ENCODE data around the gene ZNF256. TPM values are rescaled to one million over a fixed set of nuclear protein-coding genes. Genes with fewer than 3 reads are reported as not detected.

The ZNF256 gene
- total RNA-seq (2021; fragmentation: NEBNext Ultra II Directional; extraction: Animal tissue kit (Norgen Biotek cat#: 25700)), result 1 to 10 TPM; 2.8 to 3.9 (median 3.2) TPM
- long read RNA-seq, partial matches to known transcripts, result 0 of 4 reads
- long read RNA-seq, other reads (novel, unspliced or antisense), result 0 of 4 reads

GRCh38 chr19:57947419-57948134 is at the start of gene ZNF256:
TSS of gene ZNF256 (minus strand) at chr19:57947706. CDS start at chr19:57947474, 232 bp downstream.
- peaks cover 52% of the 10 kb centered on the region for H3K36me3 Mint-ChIP-seq (ENCODE audit: low read depth)
- H3K4me1 Mint-ChIP-seq (ENCODE audit: low read depth), result peaks cover 13% of the 10 kb centered on the region
- DNase-seq, result peak; percentile 89
- peak within 1 kb of the TSS; percentile 88 for H3K27ac Mint-ChIP-seq
- H3K27me3 Mint-ChIP-seq (ENCODE audit: insufficient read depth), result no peaks in the 10 kb centered on the region; the same call in 1 of the 2 replicates
- TF ChIP-seq, protein P1, sequence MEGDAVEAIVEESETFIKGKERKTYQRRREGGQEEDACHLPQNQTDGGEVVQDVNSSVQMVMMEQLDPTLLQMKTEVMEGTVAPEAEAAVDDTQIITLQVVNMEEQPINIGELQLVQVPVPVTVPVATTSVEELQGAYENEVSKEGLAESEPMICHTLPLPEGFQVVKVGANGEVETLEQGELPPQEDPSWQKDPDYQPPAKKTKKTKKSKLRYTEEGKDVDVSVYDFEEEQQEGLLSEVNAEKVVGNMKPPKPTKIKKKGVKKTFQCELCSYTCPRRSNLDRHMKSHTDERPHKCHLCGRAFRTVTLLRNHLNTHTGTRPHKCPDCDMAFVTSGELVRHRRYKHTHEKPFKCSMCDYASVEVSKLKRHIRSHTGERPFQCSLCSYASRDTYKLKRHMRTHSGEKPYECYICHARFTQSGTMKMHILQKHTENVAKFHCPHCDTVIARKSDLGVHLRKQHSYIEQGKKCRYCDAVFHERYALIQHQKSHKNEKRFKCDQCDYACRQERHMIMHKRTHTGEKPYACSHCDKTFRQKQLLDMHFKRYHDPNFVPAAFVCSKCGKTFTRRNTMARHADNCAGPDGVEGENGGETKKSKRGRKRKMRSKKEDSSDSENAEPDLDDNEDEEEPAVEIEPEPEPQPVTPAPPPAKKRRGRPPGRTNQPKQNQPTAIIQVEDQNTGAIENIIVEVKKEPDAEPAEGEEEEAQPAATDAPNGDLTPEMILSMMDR (IDR thresholded peaks at IDR 0.05), result peak; percentile 80
- H3K9me3 Mint-ChIP-seq, result peaks cover 62% of the 10 kb centered on the region
- H3K4me3 Mint-ChIP-seq, result peak within 1 kb of the TSS; percentile 95

GRCh38 chr19:57992841-57993240 is 45.3 kb upstream of the ZNF256 start:
- no peaks in the 10 kb centered on the region for H3K4me1 Mint-ChIP-seq (ENCODE audit: low read depth)

DNA sequence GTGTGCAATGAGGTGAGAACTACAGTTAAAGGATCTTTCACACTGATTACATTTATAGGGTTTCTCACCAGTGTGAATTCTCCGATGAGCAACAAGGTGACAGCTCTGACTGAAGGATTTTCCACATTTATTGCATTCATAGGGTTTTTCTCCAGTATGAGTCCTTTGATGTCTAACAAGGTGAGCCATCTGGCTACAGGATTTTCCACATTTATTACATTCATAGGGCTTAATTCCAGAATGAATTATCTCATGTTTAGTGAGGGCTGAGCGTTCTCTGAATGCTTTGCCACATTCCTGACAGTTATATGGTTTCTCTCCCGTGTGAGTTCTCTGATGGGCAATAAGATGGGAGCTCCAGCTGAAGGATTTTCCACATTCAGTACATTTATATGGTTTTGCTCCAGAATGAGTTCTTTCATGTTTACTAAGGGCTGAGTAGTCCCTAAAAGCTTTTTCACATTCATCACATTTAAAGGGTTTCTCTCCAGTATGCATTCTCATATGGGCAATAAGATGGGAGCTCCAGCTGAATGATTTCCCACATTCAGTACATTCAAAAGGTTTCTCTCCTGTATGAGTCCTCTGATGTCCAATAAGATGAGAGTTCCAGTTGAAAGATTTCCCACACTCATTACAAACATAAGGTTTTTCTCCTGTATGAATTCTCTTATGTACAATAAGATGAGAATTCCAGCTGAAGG is 31.2 kb upstream of the ZNF256 start:
- no peak overlapping the region for H3K4me3 Mint-ChIP-seq
- H3K36me3 Mint-ChIP-seq (ENCODE audit: low read depth), result peaks cover 97% of the 10 kb centered on the region
- peaks cover 2% of the 10 kb centered on the region for H3K27me3 Mint-ChIP-seq (ENCODE audit: insufficient read depth)
- H3K27ac Mint-ChIP-seq, result no peak overlapping the region
- DNase-seq, result no peak
- H3K9me3 Mint-ChIP-seq, result peaks cover 100% of the 10 kb centered on the region
- TF ChIP-seq, protein P1 (IDR thresholded peaks at IDR 0.05), result no peak
- H3K4me1 Mint-ChIP-seq (ENCODE audit: low read depth), result no peaks in the 10 kb centered on the region

More at GRCh38 chr19:57992841-57993240, 45.3 kb upstream of the ZNF256 start:
- Mint-ChIP-seq H3K36me3 (ENCODE audit: low read depth) (peaks cover 90% of the 10 kb centered on the region), H3K27ac (no peak overlapping the region), H3K4me3 (no peak overlapping the region), H3K9me3 (peaks cover 87% of the 10 kb centered on the region), H3K27me3 (ENCODE audit: insufficient read depth) (no peaks in the 10 kb centered on the region; the same call in 1 of the 2 replicates)
- TF ChIP-seq, protein P1 (IDR thresholded peaks at IDR 0.05), result no peak
- no peak for DNase-seq

- Mint-ChIP-seq H3K4me3 (no peak within 1 kb of the TSS), H3K36me3 (ENCODE audit: low read depth) (peaks cover 87% of the 10 kb centered on the region), H3K27ac (no peak within 1 kb of the TSS), H3K9me3 (peaks cover 96% of the 10 kb centered on the region), H3K27me3 (ENCODE audit: insufficient read depth) (peaks cover 2% of the 10 kb centered on the region; the same call in 1 of the 2 replicates), H3K4me1 (ENCODE audit: low read depth) (no peaks in the 10 kb centered on the region)
- DNase-seq, result no peak
- TF ChIP-seq, protein P1 (IDR thresholded peaks at IDR 0.05), result no peak
Measured at GRCh38 chr19:57974434-57974833, 26.9 kb upstream of the ZNF256 start, which contains the start of gene C19orf18. TSS of gene C19orf18 (minus strand) at chr19:57974534. CDS start at chr19:57974432, 102 bp downstream.

DNA sequence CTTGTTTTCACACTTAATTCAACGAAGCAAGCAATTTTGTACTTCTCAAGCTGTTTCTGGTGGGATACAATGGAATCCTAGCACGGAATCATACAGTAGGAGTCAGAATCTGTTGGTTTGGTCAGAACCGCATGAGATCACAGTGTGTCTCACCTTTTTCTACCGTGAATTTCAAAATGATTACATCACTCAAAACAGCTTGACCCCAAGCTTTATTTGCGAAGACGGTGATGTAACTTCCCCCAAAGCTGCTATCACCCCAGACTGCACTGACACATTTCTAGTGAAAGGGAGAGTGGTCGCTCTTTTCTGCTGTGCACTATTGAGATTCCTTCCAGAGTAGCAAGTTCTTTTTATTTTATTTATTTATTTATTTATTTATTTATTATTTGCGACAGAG is 17.3 kb upstream of the ZNF256 start:
- no peak for DNase-seq

More for the DNA sequence above, 17.3 kb upstream of the ZNF256 start:
- H3K4me1 Mint-ChIP-seq (ENCODE audit: low read depth), result no peaks in the 10 kb centered on the region
- no peak overlapping the region for H3K27ac Mint-ChIP-seq
- no peak overlapping the region for H3K4me3 Mint-ChIP-seq
- H3K27me3 Mint-ChIP-seq (ENCODE audit: insufficient read depth), result no peaks in the 10 kb centered on the region; the same call in 1 of the 2 replicates
- peaks cover 33% of the 10 kb centered on the region for H3K36me3 Mint-ChIP-seq (ENCODE audit: low read depth)
- H3K9me3 Mint-ChIP-seq, result peaks cover 63% of the 10 kb centered on the region
- TF ChIP-seq, protein P1 (IDR thresholded peaks at IDR 0.05), result no peak

Measured in HFFc6 (cell line).